IMR-90 (cell line): ENCODE data around the gene DDI2. TPM values are rescaled to one million over a fixed set of nuclear protein-coding genes. Genes with fewer than 3 reads are reported as not detected.

Source experiments
- ATAC-seq: fragments of 200-7000 bp; cut with Tn5 transposase; 2 replicates; pipeline ENCODE4 v1.9.1; 2020; ENCODE audit warnings: low read depth, mild to moderate bottlenecking, moderate library complexity
- BruUV-seq: library from RNA; stranded (reverse); fragments of 400-500 nt; replicated peaks from 2 replicates; lab custom pipeline; 2021; lab: Mats Ljungman, UMichigan
- CTCF ChIA-PET: fragments of 300-600 bp; formaldehyde crosslinking; extraction: SDS; loops from one replicate; lab custom pipeline; 2021; ENCODE audit warnings: antibody characterized with exemption; lab: Yijun Ruan, JAX
- POLR2A ChIA-PET: fragments of 300-600 bp; sonication (Branson Sonifier 250); formaldehyde crosslinking; loops from one replicate; lab custom pipeline; 2022; ENCODE audit warnings: antibody characterized with exemption; ENCODE audit not compliant: unreplicated experiment; lab: Charles Lee
- DNase-seq: peaks from one replicate; pipeline ENCODE4 v3.0.0; 2013
- H2AFZ ChIP-seq: replicated peaks from 2 replicates; pipeline ENCODE3; 2013; ENCODE audit warnings: low read length, mild to moderate bottlenecking; ENCODE audit not compliant: poor library complexity
- H2AK5ac ChIP-seq: 2 replicates; pipeline ENCODE4 v1.6.1; 2013; ENCODE audit warnings: low read depth, low read length, inconsistent platforms
- H2AK9ac ChIP-seq: replicated peaks from 2 replicates; pipeline ENCODE3; 2013; ENCODE audit warnings: mild to moderate bottlenecking, low read depth, low read length, moderate library complexity; ENCODE audit not compliant: poor library complexity
- H2BK120ac ChIP-seq: 2 replicates; pipeline ENCODE4 v1.6.1; 2013; ENCODE audit warnings: low read depth, low read length, inconsistent platforms
- H2BK15ac ChIP-seq: 3 replicates; pipeline ENCODE4 v1.6.1; 2013; ENCODE audit warnings: low read depth, low read length, inconsistent platforms
- H2BK20ac ChIP-seq: 2 replicates; pipeline ENCODE4 v1.6.1; 2013; ENCODE audit warnings: low read depth, mild to moderate bottlenecking, inconsistent platforms, low read length, moderate library complexity
- H2BK5ac ChIP-seq: 2 replicates; pipeline ENCODE4 v1.6.1; 2013; ENCODE audit warnings: mild to moderate bottlenecking, low read depth, low read length, inconsistent platforms; ENCODE audit not compliant: poor library complexity, severe bottlenecking
- H3K14ac ChIP-seq: replicated peaks from 2 replicates; pipeline ENCODE4 v1.6.1; 2013; ENCODE audit warnings: low read depth, low read length, inconsistent platforms
- H3K18ac ChIP-seq: 2 replicates; pipeline ENCODE4 v1.6.1; 2013; ENCODE audit warnings: low read depth, low read length, control low read depth
- H3K23ac ChIP-seq: 2 replicates; pipeline ENCODE4 v1.6.1; 2013; ENCODE audit warnings: low read depth, low read length, inconsistent platforms
- H3K27ac ChIP-seq: 2 replicates; pipeline ENCODE4 v1.5.1; 2013; ENCODE audit warnings: mild to moderate bottlenecking, control low read depth, low read length; ENCODE audit not compliant: insufficient read depth
- H3K27me3 ChIP-seq: 2 replicates; pipeline ENCODE4 v1.6.1; 2013; ENCODE audit warnings: low read length; ENCODE audit not compliant: control insufficient read depth, insufficient read depth
- H3K36me3 ChIP-seq: 2 replicates; pipeline ENCODE4 v1.6.1; 2013; ENCODE audit warnings: low read length, mixed read lengths; ENCODE audit not compliant: control insufficient read depth, insufficient read depth
- H3K4ac ChIP-seq: 2 replicates; pipeline ENCODE4 v1.6.1; 2013; ENCODE audit warnings: low read depth, low read length, inconsistent platforms
- H3K4me1 ChIP-seq: 2 replicates; pipeline ENCODE4 v1.6.1; 2013; ENCODE audit warnings: low read length, mixed read lengths; ENCODE audit not compliant: control insufficient read depth, insufficient read depth
- H3K4me2 ChIP-seq: 2 replicates; pipeline ENCODE4 v1.6.1; 2013; ENCODE audit warnings: low read depth, mild to moderate bottlenecking, control low read depth, low read length, moderate library complexity
- H3K4me3 ChIP-seq: 2 replicates; pipeline ENCODE4 v1.5.1; 2013; ENCODE audit warnings: low read depth, mild to moderate bottlenecking, control low read depth, low read length, moderate library complexity; ENCODE audit not compliant: insufficient read depth
- H3K56ac ChIP-seq: 2 replicates; pipeline ENCODE4 v1.6.1; 2013; ENCODE audit warnings: low read length, inconsistent platforms; ENCODE audit not compliant: insufficient read depth; ENCODE audit errors: extremely low read depth
- H3K79me1 ChIP-seq, 2 experiments: 2 replicates each; pipeline ENCODE4 v1.6.1; 2013; ENCODE audit warnings: low read length in 2 of 2, inconsistent platforms in 1 of 2, low read depth in 1 of 2
- H3K9ac ChIP-seq: 2 replicates; pipeline ENCODE4 v1.6.1; 2013; ENCODE audit warnings: low read depth, low read length, control low read depth
- H3K9me1 ChIP-seq: 2 replicates; pipeline ENCODE4 v1.6.1; 2013; ENCODE audit warnings: low read length, inconsistent platforms; ENCODE audit not compliant: insufficient read depth
- H3K9me3 ChIP-seq: 2 replicates; pipeline ENCODE4 v1.6.1; 2013; ENCODE audit warnings: low read length; ENCODE audit not compliant: control insufficient read depth, insufficient read depth
- H4K20me1 ChIP-seq: 2 replicates; pipeline ENCODE4 v1.6.1; 2013; ENCODE audit warnings: low read length, inconsistent platforms; ENCODE audit not compliant: insufficient read depth
- H4K5ac ChIP-seq: 2 replicates; pipeline ENCODE4 v1.6.1; 2013; ENCODE audit warnings: mild to moderate bottlenecking, low read depth, low read length, control low read depth
- H4K8ac ChIP-seq, 2 experiments: 2 replicates each; pipeline ENCODE4 v1.6.1; 2013; ENCODE audit warnings: low read depth in 2 of 2, low read length in 2 of 2, control low read depth in 1 of 2, inconsistent platforms in 1 of 2
- H4K91ac ChIP-seq: 2 replicates; pipeline ENCODE4 v1.6.1; 2013; ENCODE audit warnings: low read depth, low read length, inconsistent platforms; ENCODE audit not compliant: insufficient read depth
- RCOR1 ChIP-seq: IDR thresholded peaks from 2 replicates; pipeline ENCODE4 v1.6.1; 2012; ENCODE audit warnings: mild to moderate bottlenecking, low read length, improper control_type of control experiment; ENCODE audit not compliant: insufficient replicate concordance
- WGBS, 2 experiments: methylation state at CpG; one replicate each; pipeline versions ENCODE4 v1.1.5 to v1.1.7; 2013; ENCODE audit warnings: missing lambda C conversion rate in 2 of 2; ENCODE audit not compliant: insufficient read length in 1 of 2; ENCODE audit errors: extremely low coverage in 2 of 2; 5-methylcytosine and 5-hydroxymethylcytosine counted together
- dilution Hi-C: fragments of 300-500 bp; cut with HindIII; formaldehyde crosslinking; loops from one replicate; pipeline ENCODE4 v1.14.3; 2018; ENCODE audit warnings: low sequenced_read_pairs; ENCODE audit not compliant: unreplicated experiment
- in situ Hi-C: fragments of 300-500 bp; cut with MboI; formaldehyde crosslinking; loops from 3 replicates; pipeline ENCODE4 v1.14.3; 2019; ENCODE audit warnings: low sequenced_read_pairs, inconsistent platforms, mixed read lengths
- intact Hi-C: fragments of 100-400 bp; cut with micrococcal nuclease; formaldehyde crosslinking; loops from 2 replicates; pipeline ENCODE4 v1.10.0; 2022
- polyA plus RNA-seq, 3 experiments: library from polyadenylated mRNA; depleted of rRNA; stranded (reverse); fragments of >200 nt; gene quantifications; 2 replicates each; pipeline ENCODE4 v1.2.3, GENCODE V29; 2012; ENCODE audit warnings: low replicate concordance in 1 of 3
- total RNA-seq: library from RNA; depleted of rRNA; stranded (reverse); fragments of >200 nt; gene quantifications from 2 replicates; pipeline ENCODE4 v1.2.3, GENCODE V29; 2012

Gene DDI2
- total and polyA plus RNA-seq, 2 of the 4 experiments (the other 2 are of a cell fraction): 6.0 to 13.4 TPM

GRCh38 chr1:15708486-15709137, 91.4 kb downstream of the DDI2 start:
- H3K4me3 ChIP-seq: no peak overlapping the region
- no peak for TF ChIP-seq RCOR1
- no peak overlapping the region for H2BK20ac ChIP-seq
- H2AK5ac ChIP-seq: no peak overlapping the region
- H4K8ac ChIP-seq: no peak overlapping the region
- H2BK120ac ChIP-seq: no peak overlapping the region
- no peak overlapping the region for H2AK9ac ChIP-seq
- H4K5ac ChIP-seq: no peak overlapping the region
- in situ Hi-C loops: no loop called here
- H2BK15ac ChIP-seq: no peak overlapping the region
- CTCF ChIA-PET: interaction anchor here (0.6 to 1.2 kb wide), 2 partner anchors 23 to 354 kb away, joined by 4 to 5 read pairs; no protein-coding TSS in a partner anchor
- H2AFZ ChIP-seq: no peak overlapping the region
- H3K9ac ChIP-seq: no peak overlapping the region
- no peak overlapping the region for H3K14ac ChIP-seq
- intact Hi-C loops: no loop called here
- peaks cover 10% of the 10 kb centered on the region; the same call in 1 of the 2 replicates for H3K4me1 ChIP-seq
- no peaks in the 10 kb centered on the region for H3K9me3 ChIP-seq
- WGBS, 2 experiments: 100% methylated on average over 1 of the region's 15 CpGs; no CpG with 5 or more reads in 1 of the 2 experiments
- no peak overlapping the region for H3K56ac ChIP-seq
- no peak overlapping the region for H3K4ac ChIP-seq
- no peak for ATAC-seq
- H3K18ac ChIP-seq: no peak overlapping the region
- BruUV-seq: no TSS peak
- DNase-seq: no peak
- H3K23ac ChIP-seq: no peak overlapping the region
- no peak overlapping the region for H2BK5ac ChIP-seq
- no peak overlapping the region for H3K27ac ChIP-seq
- no peaks in the 10 kb centered on the region for H3K27me3 ChIP-seq
- peaks cover 9% of the 10 kb centered on the region for H3K9me1 ChIP-seq
- H4K20me1 ChIP-seq: peaks cover 35% of the 10 kb centered on the region
- POLR2A ChIA-PET: no interaction called here
- no peak overlapping the region for H4K91ac ChIP-seq
- H3K79me1 ChIP-seq: peaks cover 52 to 73% of the 10 kb centered on the region in 2 experiments
- H3K4me2 ChIP-seq: no peak overlapping the region
- H3K36me3 ChIP-seq: peaks cover 4% of the 10 kb centered on the region; the same call in 1 of the 2 replicates
- dilution Hi-C loops: no loop called here
